ENCODE results near the gene TNIP2. TPM values are rescaled to one million over a fixed set of nuclear protein-coding genes. Genes with fewer than 3 reads are reported as not detected.
"Not testable (repeated sequence)": the region's sequence is repeated elsewhere in the genome, so short reads cannot be mapped to it uniquely, and the experiment has no call there.

The TNIP2 gene
- total and polyA plus RNA-seq, 3 donors from 2014 or later, result 35.1 to 108 (median 99.7) TPM

- 96 to 98% methylated on average over 9 of the region's 9 CpGs for WGBS, 2 donors
- intact Hi-C loops (cut with DNase I; ENCODE audit: low total_unique reads), result no loop called here
- H3K27me3 ChIP-seq, result no peaks in the 10 kb centered on the region
- H3K27ac ChIP-seq, result no peak overlapping the region
- no peak overlapping the region for H3K4me3 ChIP-seq
- peaks cover 15% of the 10 kb centered on the region for H3K4me1 ChIP-seq
- no peaks in the 10 kb centered on the region for H3K36me3 ChIP-seq (ENCODE audit: low read depth, missing control alignments)
- H3K9me3 ChIP-seq, result no peaks in the 10 kb centered on the region
- no peak for TF ChIP-seq POLR2A (IDR thresholded peaks at IDR 0.05)
- no peak for TF ChIP-seq CTCF (IDR thresholded peaks at IDR 0.05)
- no peak for DNase-seq
Measured at GRCh38 chr4:2729533-2729875, 26.6 kb downstream of the TNIP2 start.

GRCh38 chr4:2728806-2729532 lies 27.2 kb downstream of the TNIP2 start:
- 97 to 100% methylated on average over 10 to 12 of the region's 12 CpGs for WGBS, 2 donors
- Histone ChIP-seq H3K27ac (no peak overlapping the region), H3K9me3 (no peaks in the 10 kb centered on the region), H3K4me1 (peaks cover 10% of the 10 kb centered on the region), H3K4me3 (no peak overlapping the region), H3K27me3 (no peaks in the 10 kb centered on the region), H3K36me3 (ENCODE audit: low read depth, missing control alignments) (no peaks in the 10 kb centered on the region)
- no peak for DNase-seq
- intact Hi-C loops (cut with DNase I; ENCODE audit: low total_unique reads), result no loop called here
- TF ChIP-seq POLR2A (IDR thresholded peaks at IDR 0.05) (no peak), CTCF (IDR thresholded peaks at IDR 0.05) (no peak)

GRCh38 chr4:2728221-2728620 lies 27.9 kb downstream of the TNIP2 start:
- Histone ChIP-seq H3K36me3 (ENCODE audit: low read depth, missing control alignments) (no peaks in the 10 kb centered on the region), H3K27me3 (no peaks in the 10 kb centered on the region), H3K27ac (no peak overlapping the region), H3K4me3 (no peak overlapping the region), H3K4me1 (peaks cover 2% of the 10 kb centered on the region), H3K9me3 (no peaks in the 10 kb centered on the region)
- WGBS, 2 donors, result 90 to 92% methylated on average over 3 of the region's 3 CpGs
- TF ChIP-seq POLR2A (IDR thresholded peaks at IDR 0.05) (no peak), CTCF (IDR thresholded peaks at IDR 0.05) (no peak)
- intact Hi-C loops (cut with DNase I; ENCODE audit: low total_unique reads), result no loop called here
- DNase-seq, result no peak

GRCh38 chr4:2726881-2727280 lies 29.3 kb downstream of the TNIP2 start:
- intact Hi-C loops (cut with DNase I; ENCODE audit: low total_unique reads); DNase-seq; H3K36me3 ChIP-seq (ENCODE audit: low read depth, missing control alignments); H3K27me3 ChIP-seq; H3K9me3 ChIP-seq; H3K4me1 ChIP-seq; H3K4me3 ChIP-seq; H3K27ac ChIP-seq: not testable (repeated sequence)
- 93 to 95% methylated on average over 17 of the region's 17 CpGs for WGBS, 2 donors

DNA sequence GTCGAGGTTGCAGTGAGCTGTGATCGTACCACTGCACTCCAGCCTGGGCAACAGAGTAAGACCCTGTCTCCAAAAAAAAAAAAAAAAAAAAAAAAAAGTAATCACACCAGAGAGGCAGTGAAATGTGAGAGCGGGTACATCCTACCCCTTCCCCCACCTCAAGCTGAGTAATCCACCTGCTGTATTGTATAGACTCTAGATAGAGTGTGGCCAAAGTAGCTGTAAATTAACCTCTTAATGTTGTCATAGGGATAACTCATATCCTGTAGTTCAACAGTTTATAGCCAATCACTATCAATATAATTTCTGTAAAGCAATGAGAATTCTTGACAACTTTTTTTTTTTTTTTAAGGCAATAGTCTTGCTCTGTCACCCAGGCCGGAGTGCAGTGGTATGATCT lies 30.8 kb downstream of the TNIP2 start:
- no peaks in the 10 kb centered on the region for H3K27me3 ChIP-seq
- no peaks in the 10 kb centered on the region for H3K4me1 ChIP-seq
- no peak for DNase-seq
- WGBS, 2 donors, result 96 to 98% methylated on average over 4 of the region's 4 CpGs
- TF ChIP-seq POLR2A (IDR thresholded peaks at IDR 0.05) (no peak), CTCF (IDR thresholded peaks at IDR 0.05) (no peak)
- no peak overlapping the region for H3K27ac ChIP-seq
- H3K9me3 ChIP-seq, result no peaks in the 10 kb centered on the region
- no peak overlapping the region for H3K4me3 ChIP-seq
- no peaks in the 10 kb centered on the region for H3K36me3 ChIP-seq (ENCODE audit: low read depth, missing control alignments)
- intact Hi-C loops (cut with DNase I; ENCODE audit: low total_unique reads), result no loop called here
